Endometrium (tissue), 2 donors: Measurements from ENCODE around the gene EFNA3.
"Not testable (repeated sequence)": the region's sequence is repeated elsewhere in the genome, so short reads cannot be mapped to it uniquely, and the experiment has no call there.

ENCODE experiments used
- FAIRE-seq: peaks from 2 replicates; lab custom pipeline; 2012; peaks lifted over from hg19 to GRCh38; lab: Jason Lieb, UNC
- donor health status: control.
- donor health status: control.

EFNA3 gene

GRCh38 chr1:155110826-155111225 is 32.2 kb downstream of the EFNA3 start:
- FAIRE-seq: no peak

GRCh38 chr1:155113450-155113980 is 34.9 kb downstream of the EFNA3 start:
- FAIRE-seq: no peak

- no peak for FAIRE-seq
Measured at GRCh38 chr1:155116113-155116764, 37.6 kb downstream of the EFNA3 start.

GRCh38 chr1:155117610-155118009 is 39.0 kb downstream of the EFNA3 start:
- no peak for FAIRE-seq

- not testable (repeated sequence) for FAIRE-seq
Measured at GRCh38 chr1:155118090-155118489, 39.5 kb downstream of the EFNA3 start.

GRCh38 chr1:155120253-155120652 is 41.6 kb downstream of the EFNA3 start:
- FAIRE-seq: no peak

GRCh38 chr1:155121249-155121648 is 42.6 kb downstream of the EFNA3 start:
- no peak for FAIRE-seq

- no peak for FAIRE-seq
Measured at GRCh38 chr1:155122308-155122707, 43.7 kb downstream of the EFNA3 start.

GRCh38 chr1:155123801-155124200 is 45.2 kb downstream of the EFNA3 start:
- FAIRE-seq: no peak

GRCh38 chr1:155124503-155125463 is 46.1 kb downstream of the EFNA3 start:
- FAIRE-seq: no peak

GRCh38 chr1:155125511-155125945 is 46.9 kb downstream of the EFNA3 start:
- FAIRE-seq: no peak

GRCh38 chr1:155125946-155126555 is 47.4 kb downstream of the EFNA3 start:
- FAIRE-seq: no peak

GRCh38 chr1:155126556-155127104 is 48.0 kb downstream of the EFNA3 start:
- no peak for FAIRE-seq

GRCh38 chr1:155127105-155127966 is 48.7 kb downstream of the EFNA3 start, which contains the start of gene EFNA1:
EFNA1 (plus strand) TSS chr1:155127876; CDS start chr1:155127978, 102 bp downstream.
- FAIRE-seq: no peak

GRCh38 chr1:155127967-155128754 is 49.5 kb downstream of the EFNA3 start:
- no peak for FAIRE-seq

GRCh38 chr1:155128755-155129473 is 50.3 kb downstream of the EFNA3 start:
- FAIRE-seq: no peak

GRCh38 chr1:155130272-155131006 is 51.8 kb downstream of the EFNA3 start:
- FAIRE-seq: no peak

- no peak for FAIRE-seq
Measured at GRCh38 chr1:155131285-155131684, 52.6 kb downstream of the EFNA3 start.

- FAIRE-seq: no peak
Measured at GRCh38 chr1:155131856-155132255, 53.2 kb downstream of the EFNA3 start.
